Kidney epithelial cell (primary cell): Measurements from ENCODE around the gene HMGA1. TPM values are rescaled to one million over a fixed set of nuclear protein-coding genes. Genes with fewer than 3 reads are reported as not detected.

Experiments
- DNase-seq: peaks from one replicate; pipeline ENCODE4 v3.0.0-alpha.2; 2010; ENCODE audit warnings: low read depth
- H3K27me3 ChIP-seq: 2 replicates; pipeline ENCODE4 v1.6.0; 2011; ENCODE audit warnings: low read length; ENCODE audit not compliant: control insufficient read depth, insufficient read depth
- H3K36me3 ChIP-seq: 2 replicates; pipeline ENCODE4 v1.5.1; 2011; ENCODE audit warnings: low read length; ENCODE audit not compliant: control insufficient read depth, insufficient read depth
- H3K4me3 ChIP-seq: 2 replicates; pipeline ENCODE4 v1.5.1; 2011; ENCODE audit warnings: low read depth, mild to moderate bottlenecking, control low read depth, low read length
- CTCF ChIP-seq: IDR thresholded peaks from 2 replicates; pipeline ENCODE4 v1.5.1; 2011; ENCODE audit warnings: mild to moderate bottlenecking, moderate library complexity, low read length, control low read depth, inconsistent platforms; ENCODE audit not compliant: insufficient read depth, poor library complexity, severe bottlenecking
- total RNA-seq: library from RNA; depleted of rRNA; stranded (reverse); fragments of >200 nt; gene quantifications from 2 replicates; pipeline ENCODE4 v1.2.3, GENCODE V29; 2015

Gene HMGA1
- total RNA-seq, 1 donor from 2014 or later = 1,060 TPM

GRCh38 chr6:34289137-34289536, 52.5 kb downstream of the HMGA1 start:
- DNase-seq = no peak
- no peaks in the 10 kb centered on the region for H3K27me3 ChIP-seq
- H3K36me3 ChIP-seq = no peaks in the 10 kb centered on the region
- TF ChIP-seq CTCF = no peak
- H3K4me3 ChIP-seq = no peak overlapping the region

- no peak for TF ChIP-seq CTCF
- Histone ChIP-seq H3K4me3 (no peak overlapping the region), H3K36me3 (no peaks in the 10 kb centered on the region), H3K27me3 (no peaks in the 10 kb centered on the region)
- no peak for DNase-seq
Observed at GRCh38 chr6:34292954-34293353, 56.3 kb downstream of the HMGA1 start.

GRCh38 chr6:34295721-34296120, 59.0 kb downstream of the HMGA1 start:
- Histone ChIP-seq H3K4me3 (no peak overlapping the region), H3K36me3 (no peaks in the 10 kb centered on the region), H3K27me3 (no peaks in the 10 kb centered on the region)
- no peak for TF ChIP-seq CTCF
- peak; percentile 52 for DNase-seq

Other genes with a start within 250 kb of the HMGA1 start
- 0.41 TPM in 1 of 2 replicates, not detected in the other for gene GRM4, start 90.8 kb upstream of the HMGA1 start, total RNA-seq
- gene SMIM29, start 12.1 kb downstream of the HMGA1 start, total RNA-seq = 33.2 and 38.8 TPM in 2 replicates
- 29.6 and 31.7 TPM in 2 replicates for gene NUDT3, start 155.8 kb downstream of the HMGA1 start, total RNA-seq
- gene RPS10, start 189.2 kb downstream of the HMGA1 start, total RNA-seq = 3,975 and 4,200 TPM in 2 replicates
- 0.04 TPM in 1 of 2 replicates, not detected in the other for gene PACSIN1, start 229.2 kb downstream of the HMGA1 start, total RNA-seq